Natural killer cell (primary cell): ENCODE measurements around the gene FHIT. TPM values are rescaled to one million over a fixed set of nuclear protein-coding genes. Genes with fewer than 3 reads are reported as not detected.

ENCODE experiments used
- ATAC-seq, 3 donors: fragments of 150-1000 bp in 2 of 3; fragments of 200-7000 bp in 1 of 3; cut with Tn5 transposase; 1 replicate in 1 of 3; 2 replicates in 2 of 3; pipeline ENCODE4 v1.10.0; 2021; ENCODE audit warnings: mild to moderate bottlenecking in 2 of 3, moderate library complexity in 2 of 3
- DNase-seq, 2 donors: peaks; one replicate each; pipeline versions ENCODE4 v3.0.0 to v3.0.0-alpha.2; 2013 to 2021; ENCODE audit warnings: mixed read lengths in 1 of 2
- H3K27ac ChIP-seq: one replicate; pipeline ENCODE4 v1.5.1; 2013; ENCODE audit warnings: mild to moderate bottlenecking, low read length
- H3K27me3 ChIP-seq: one replicate; pipeline ENCODE4 v1.6.1; 2013; ENCODE audit warnings: low read length; ENCODE audit not compliant: control insufficient read depth, insufficient read depth
- H3K36me3 ChIP-seq: one replicate; pipeline ENCODE4 v1.6.1; 2013; ENCODE audit warnings: low read length; ENCODE audit not compliant: control insufficient read depth, insufficient read depth
- H3K4me1 ChIP-seq: one replicate; pipeline ENCODE4 v1.6.1; 2013; ENCODE audit warnings: low read length; ENCODE audit not compliant: control insufficient read depth, insufficient read depth
- H3K4me3 ChIP-seq: one replicate; pipeline ENCODE4 v1.5.1; 2013; ENCODE audit warnings: low read length
- H3K9me3 ChIP-seq: one replicate; pipeline ENCODE4 v1.6.1; 2013; ENCODE audit warnings: low read length; ENCODE audit not compliant: control insufficient read depth, insufficient read depth
- H3K27ac Mint-ChIP-seq, 2 donors: one replicate each; pipeline ENCODE4 v1.8.0; 2022; ENCODE audit warnings: mild to moderate bottlenecking in 2 of 2, mixed read lengths in 2 of 2, moderate library complexity in 1 of 2
- H3K27me3 Mint-ChIP-seq, 2 donors: one replicate each; pipeline ENCODE4 v1.8.0; 2022; ENCODE audit warnings: low read depth in 2 of 2, mixed read lengths in 2 of 2
- H3K36me3 Mint-ChIP-seq: one replicate; pipeline ENCODE4 v1.8.0; 2022; ENCODE audit warnings: mixed read lengths
- H3K4me1 Mint-ChIP-seq, 2 donors: one replicate each; pipeline ENCODE4 v1.8.0; 2022; ENCODE audit warnings: mixed read lengths in 2 of 2
- H3K4me3 Mint-ChIP-seq: one replicate; pipeline ENCODE4 v1.8.0; 2022; ENCODE audit warnings: mild to moderate bottlenecking, moderate library complexity, mixed read lengths
- H3K9me3 Mint-ChIP-seq, 2 donors: one replicate each; pipeline ENCODE4 v1.8.0; 2022; ENCODE audit warnings: mixed read lengths in 2 of 2
- CTCF ChIP-seq: fragments of 200-600 bp; IDR thresholded peaks from one replicate; pipeline ENCODE4 v1.8.0; 2022; ENCODE audit warnings: antibody characterized with exemption
- WGBS: methylation state at CpG from one replicate; pipeline ENCODE4 v1.1.7; 2013; ENCODE audit warnings: missing lambda C conversion rate; ENCODE audit not compliant: insufficient coverage; 5-methylcytosine and 5-hydroxymethylcytosine counted together
- intact Hi-C: fragments of 100-400 bp; cut with micrococcal nuclease; formaldehyde crosslinking; loops from one replicate; pipeline ENCODE4 v1.14.2; 2022
- total RNA-seq, 4 donors: library from RNA; stranded (reverse); fragments of 120-200 nt in 1 of 4; gene quantifications; one replicate each; pipeline versions ENCODE4 v1.2.3 to v1.2.4, GENCODE V29; 2013 to 2022

FHIT gene
- total RNA-seq, 3 donors from 2014 or later (not counting 1 experiment from before 2014, with no cell fraction given) = 2.7 to 6.1 (median 3.3) TPM

DNA sequence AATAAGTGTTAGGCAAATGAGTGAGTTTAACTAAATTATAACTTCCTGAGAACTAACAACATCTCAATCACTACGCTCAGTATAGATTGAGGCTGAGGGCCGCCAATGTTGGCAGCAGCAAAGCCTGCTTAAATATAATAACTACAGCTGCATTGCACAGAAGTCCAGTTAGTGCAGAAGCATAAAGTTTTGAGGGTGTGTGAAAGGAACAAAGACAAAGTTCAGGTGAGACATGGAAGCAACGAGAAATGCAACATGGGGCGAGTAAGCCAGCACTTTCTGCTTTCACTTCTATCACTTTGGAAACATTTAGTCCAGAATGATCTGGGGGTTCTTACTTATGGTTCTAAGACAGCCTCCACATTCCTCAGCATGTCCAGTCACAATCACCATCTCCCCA, 1149.1 kb downstream of the FHIT start:
- no peak overlapping the region for H3K4me3 ChIP-seq
- H3K27ac ChIP-seq = no peak overlapping the region
- ATAC-seq (no peak), DNase-seq (no peak)
- no peaks in the 10 kb centered on the region for H3K36me3 ChIP-seq
- no peaks in the 10 kb centered on the region for H3K9me3 ChIP-seq
- Mint-ChIP-seq H3K4me1 (peaks cover 17 to 22% of the 10 kb centered on the region in 2 donors), H3K4me3 (no peak overlapping the region), H3K27me3 (no peaks in the 10 kb centered on the region), H3K27ac (no peak overlapping the region), H3K36me3 (no peaks in the 10 kb centered on the region), H3K9me3 (no peaks in the 10 kb centered on the region)
- TF ChIP-seq CTCF = no peak
- intact Hi-C loops = no loop called here
- H3K27me3 ChIP-seq = no peaks in the 10 kb centered on the region
- no peaks in the 10 kb centered on the region for H3K4me1 ChIP-seq
- WGBS = 100% methylated on average over 2 of the region's 4 CpGs

- H3K4me3 Mint-ChIP-seq = no peak overlapping the region
- H3K27ac ChIP-seq = no peak overlapping the region
- H3K27me3 ChIP-seq = no peaks in the 10 kb centered on the region
- H3K4me1 Mint-ChIP-seq = peaks cover 17 to 22% of the 10 kb centered on the region in 2 donors
- no peaks in the 10 kb centered on the region for H3K9me3 ChIP-seq
- ATAC-seq = no peak
- H3K36me3 ChIP-seq = no peaks in the 10 kb centered on the region
- H3K4me1 ChIP-seq = no peaks in the 10 kb centered on the region
- no peaks in the 10 kb centered on the region for H3K9me3 Mint-ChIP-seq
- intact Hi-C loops = no loop called here
- no peak overlapping the region for H3K4me3 ChIP-seq
- no peaks in the 10 kb centered on the region for H3K27me3 Mint-ChIP-seq
- no peaks in the 10 kb centered on the region for H3K36me3 Mint-ChIP-seq
- DNase-seq = no peak
- TF ChIP-seq CTCF = no peak
- H3K27ac Mint-ChIP-seq = no peak overlapping the region
- 95% methylated on average over 4 of the region's 4 CpGs for WGBS
These were observed 1149.6 kb downstream of the FHIT start for GRCh38 chr3:60101621-60102020.

- Mint-ChIP-seq H3K4me1 (peaks cover 0 to 5% of the 10 kb centered on the region in 2 donors), H3K9me3 (peaks cover 0 to 2% of the 10 kb centered on the region in 2 donors)
- intact Hi-C loops = no loop called here
These were observed 1154.8 kb downstream of the FHIT start for GRCh38 chr3:60096403-60096802.

More at GRCh38 chr3:60096403-60096802, 1154.8 kb downstream of the FHIT start:
- TF ChIP-seq CTCF = no peak
- Histone ChIP-seq H3K27ac (no peak overlapping the region), H3K27me3 (no peaks in the 10 kb centered on the region), H3K36me3 (no peaks in the 10 kb centered on the region), H3K9me3 (no peaks in the 10 kb centered on the region), H3K4me1 (no peaks in the 10 kb centered on the region), H3K4me3 (no peak overlapping the region)
- H3K36me3 Mint-ChIP-seq = no peaks in the 10 kb centered on the region
- no peak for ATAC-seq
- DNase-seq = no peak
- WGBS = 93% methylated on average over 5 of the region's 5 CpGs
- no peak overlapping the region for H3K4me3 Mint-ChIP-seq
- H3K27ac Mint-ChIP-seq = no peak overlapping the region
- H3K27me3 Mint-ChIP-seq = peaks cover 0 to 5% of the 10 kb centered on the region in 2 donors
